ENCODE measurements around the gene DERL3.

The DERL3 gene

DNA sequence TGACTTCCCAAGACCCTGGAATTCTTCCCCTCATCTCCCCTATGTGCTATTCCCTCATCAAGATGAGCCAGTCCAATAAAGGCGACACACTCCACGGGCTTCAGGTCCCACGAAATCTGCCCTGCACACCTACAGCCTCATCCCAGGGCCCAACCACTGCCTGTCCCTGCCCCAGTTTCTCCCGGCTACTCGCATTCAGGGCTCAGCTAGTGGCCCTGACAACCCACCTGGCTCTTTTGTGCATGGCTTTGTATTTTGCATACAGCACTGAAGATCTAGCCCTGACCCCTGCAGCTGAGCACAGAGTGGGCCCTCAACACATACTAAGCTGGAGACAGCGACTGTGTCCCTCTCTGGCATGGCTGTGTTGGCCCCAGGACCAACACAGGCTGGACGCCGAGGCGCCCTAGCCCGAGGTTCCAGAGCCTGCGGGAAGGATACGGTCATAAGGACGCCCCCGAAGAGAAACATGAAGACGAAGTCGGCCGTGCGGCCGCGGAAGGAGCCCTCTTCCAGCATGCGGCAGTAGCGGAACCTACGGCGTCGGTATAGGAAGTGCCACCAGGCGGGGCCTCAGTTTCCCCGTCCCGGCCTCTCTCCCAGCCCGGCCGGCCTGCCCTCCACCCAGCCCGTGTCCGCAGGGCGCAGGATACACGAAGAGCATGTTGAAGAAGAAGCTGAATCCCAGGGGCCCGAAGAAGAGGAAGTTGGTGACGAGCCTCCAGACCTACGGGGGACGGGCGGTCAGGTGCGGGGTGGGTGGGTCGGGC, 710 bp downstream of the DERL3 start:
- Histone ChIP-seq H3K4me3 (ENCODE audit: low read length) (peak overlapping the region; percentile 74), H3K4me1 (ENCODE audit: low read length) (peaks cover 14% of the 10 kb centered on the region), H3K27ac (ENCODE audit: low read length) (no peak overlapping the region), H2AFZ (ENCODE audit: low read depth, low read length) (no peak overlapping the region), H3K79me2 (ENCODE audit: low read length) (no peaks in the 10 kb centered on the region), H3K9ac (ENCODE audit: low read length) (peak overlapping the region; percentile 44; the same call in 1 of the 2 replicates), H3K36me3 (replicated peaks; ENCODE audit: low read depth, low read length) (peaks cover 37% of the 10 kb centered on the region), H3K9me3 (ENCODE audit: insufficient read depth, low read length) (no peaks in the 10 kb centered on the region), H3K4me2 (ENCODE audit: low read length) (peak overlapping the region; percentile 72), H4K20me1 (ENCODE audit: insufficient read depth, low read length) (0 out of 2 replicates have a peak, but pooled peaks cover 6% of the 10 kb centered on the region), H3K27me3 (ENCODE audit: low read depth, low read length) (no peaks in the 10 kb centered on the region)
- TF ChIP-seq EZH2phosphoT487 (IDR thresholded peaks at IDR 0.05; ENCODE audit: low read depth): no peak
- TF ChIP-seq, protein P1, sequence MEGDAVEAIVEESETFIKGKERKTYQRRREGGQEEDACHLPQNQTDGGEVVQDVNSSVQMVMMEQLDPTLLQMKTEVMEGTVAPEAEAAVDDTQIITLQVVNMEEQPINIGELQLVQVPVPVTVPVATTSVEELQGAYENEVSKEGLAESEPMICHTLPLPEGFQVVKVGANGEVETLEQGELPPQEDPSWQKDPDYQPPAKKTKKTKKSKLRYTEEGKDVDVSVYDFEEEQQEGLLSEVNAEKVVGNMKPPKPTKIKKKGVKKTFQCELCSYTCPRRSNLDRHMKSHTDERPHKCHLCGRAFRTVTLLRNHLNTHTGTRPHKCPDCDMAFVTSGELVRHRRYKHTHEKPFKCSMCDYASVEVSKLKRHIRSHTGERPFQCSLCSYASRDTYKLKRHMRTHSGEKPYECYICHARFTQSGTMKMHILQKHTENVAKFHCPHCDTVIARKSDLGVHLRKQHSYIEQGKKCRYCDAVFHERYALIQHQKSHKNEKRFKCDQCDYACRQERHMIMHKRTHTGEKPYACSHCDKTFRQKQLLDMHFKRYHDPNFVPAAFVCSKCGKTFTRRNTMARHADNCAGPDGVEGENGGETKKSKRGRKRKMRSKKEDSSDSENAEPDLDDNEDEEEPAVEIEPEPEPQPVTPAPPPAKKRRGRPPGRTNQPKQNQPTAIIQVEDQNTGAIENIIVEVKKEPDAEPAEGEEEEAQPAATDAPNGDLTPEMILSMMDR (IDR thresholded peaks at IDR 0.05; ENCODE audit: low read depth, low read length): no peak

DNA sequence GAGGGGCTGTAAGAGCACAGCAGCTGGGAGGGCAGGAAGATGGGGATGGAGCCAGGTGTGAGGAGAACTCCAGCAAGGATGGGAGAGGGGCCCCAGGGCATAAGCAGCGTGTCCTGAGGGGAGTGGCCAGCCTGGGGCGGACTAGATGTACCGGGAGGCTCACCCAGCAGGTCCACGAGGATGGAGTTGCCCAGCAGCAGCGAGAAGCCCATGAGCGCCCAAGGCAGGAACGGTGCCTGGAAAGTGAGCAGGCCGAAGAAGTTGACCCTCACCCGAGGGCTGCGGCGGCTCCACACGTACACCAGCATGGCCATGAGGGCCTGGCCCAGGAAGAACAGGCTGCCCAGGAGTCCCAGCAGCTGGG, 1.3 kb downstream of the DERL3 start:
- Histone ChIP-seq H4K20me1 (ENCODE audit: insufficient read depth, low read length) (0 out of 2 replicates have a peak, but pooled peaks cover 6% of the 10 kb centered on the region), H3K4me1 (ENCODE audit: low read length) (peaks cover 14% of the 10 kb centered on the region), H3K27me3 (ENCODE audit: low read depth, low read length) (no peaks in the 10 kb centered on the region), H3K9ac (ENCODE audit: low read length) (0 out of 2 replicates have a peak overlapping the region, but pooled peaks have one; percentile 44), H3K36me3 (replicated peaks; ENCODE audit: low read depth, low read length) (peaks cover 38% of the 10 kb centered on the region), H2AFZ (ENCODE audit: low read depth, low read length) (no peak overlapping the region), H3K4me2 (ENCODE audit: low read length) (peak overlapping the region; percentile 72), H3K4me3 (ENCODE audit: low read length) (peak overlapping the region; percentile 74; the same call in 1 of the 2 replicates), H3K79me2 (ENCODE audit: low read length) (no peaks in the 10 kb centered on the region), H3K9me3 (ENCODE audit: insufficient read depth, low read length) (no peaks in the 10 kb centered on the region), H3K27ac (ENCODE audit: low read length) (no peak overlapping the region)
- TF ChIP-seq EZH2phosphoT487 (IDR thresholded peaks at IDR 0.05; ENCODE audit: low read depth): no peak
- TF ChIP-seq, protein P1 (IDR thresholded peaks at IDR 0.05; ENCODE audit: low read depth, low read length): no peak

DNA sequence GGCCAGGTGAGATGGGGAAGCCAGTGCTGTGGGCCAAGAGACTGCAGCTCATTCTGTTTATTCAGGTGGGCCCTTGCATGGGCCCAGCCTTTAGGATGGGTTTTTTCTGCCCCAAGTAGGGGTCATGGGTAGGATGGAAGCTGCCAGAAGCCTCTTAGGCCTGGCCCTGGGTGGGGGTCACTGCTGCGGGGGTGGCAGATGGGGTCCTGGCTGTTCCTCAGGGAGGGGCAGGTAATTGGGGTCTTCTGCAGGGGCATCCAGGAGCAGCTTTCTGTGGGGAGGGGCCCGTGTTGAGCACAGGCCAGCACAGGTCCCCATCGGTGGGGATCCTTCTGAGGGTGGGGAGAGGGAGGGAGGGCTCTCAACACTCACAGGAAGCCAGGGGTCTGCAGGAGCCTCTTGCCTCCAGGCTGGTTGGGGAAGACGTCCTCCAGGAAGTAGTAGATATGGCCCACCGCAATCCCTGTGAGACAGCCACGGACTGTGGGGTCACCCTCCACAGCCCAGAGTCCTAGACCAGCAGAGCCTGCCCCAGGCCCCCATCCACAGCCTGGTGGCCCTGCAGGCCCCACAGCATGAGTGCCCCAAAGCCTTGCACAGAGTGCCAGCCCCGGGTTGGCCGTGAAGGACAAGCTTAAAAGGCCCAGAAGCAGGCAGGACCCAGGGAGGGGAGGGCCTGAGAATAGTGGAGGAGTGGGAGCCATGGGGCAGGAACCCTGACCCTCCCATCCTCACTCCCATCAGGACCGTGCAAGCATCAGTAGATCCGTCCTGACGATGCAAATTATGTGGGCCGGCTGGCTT, 1.9 kb downstream of the DERL3 start:
- H3K4me3 ChIP-seq (ENCODE audit: low read length): no peak overlapping the region
- H3K79me2 ChIP-seq (ENCODE audit: low read length): peaks cover 2% of the 10 kb centered on the region; the same call in 1 of the 2 replicates
- H3K9ac ChIP-seq (ENCODE audit: low read length): no peak overlapping the region
- H2AFZ ChIP-seq (ENCODE audit: low read depth, low read length): no peak overlapping the region
- H3K27ac ChIP-seq (ENCODE audit: low read length): no peak overlapping the region
- 0 out of 2 replicates have a peak, but pooled peaks cover 10% of the 10 kb centered on the region for H4K20me1 ChIP-seq (ENCODE audit: insufficient read depth, low read length)
- no peaks in the 10 kb centered on the region for H3K27me3 ChIP-seq (ENCODE audit: low read depth, low read length)
- peaks cover 42% of the 10 kb centered on the region for H3K36me3 ChIP-seq (replicated peaks; ENCODE audit: low read depth, low read length)
- TF ChIP-seq, protein P1 (IDR thresholded peaks at IDR 0.05; ENCODE audit: low read depth, low read length): no peak
- no peak for TF ChIP-seq EZH2phosphoT487 (IDR thresholded peaks at IDR 0.05; ENCODE audit: low read depth)
- H3K9me3 ChIP-seq (ENCODE audit: insufficient read depth, low read length): no peaks in the 10 kb centered on the region
- H3K4me2 ChIP-seq (ENCODE audit: low read length): peak overlapping the region; percentile 72
- peaks cover 14% of the 10 kb centered on the region for H3K4me1 ChIP-seq (ENCODE audit: low read length)

DNA sequence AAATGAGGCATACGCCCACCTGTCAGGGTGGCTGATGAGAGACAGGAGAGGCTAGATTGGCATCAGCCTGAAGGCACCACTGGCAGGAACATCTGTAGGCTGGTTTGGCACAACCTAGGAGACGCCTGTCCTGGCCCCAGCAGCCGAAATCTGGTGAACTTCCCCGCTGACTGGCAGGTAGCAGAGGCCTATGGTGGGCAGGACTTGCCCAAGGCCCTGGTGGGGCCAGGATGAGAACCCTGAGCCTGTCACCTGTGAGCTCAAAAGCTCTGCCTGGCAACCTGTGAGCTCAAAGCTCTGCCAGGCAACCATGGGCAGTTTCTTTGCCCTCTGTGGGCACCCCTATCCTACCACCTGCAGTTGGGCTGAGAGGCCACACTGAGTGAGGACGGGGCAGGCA, 2.5 kb downstream of the DERL3 start:
- Histone ChIP-seq H3K9me3 (ENCODE audit: insufficient read depth, low read length) (no peaks in the 10 kb centered on the region), H3K4me2 (ENCODE audit: low read length) (no peak overlapping the region), H3K27ac (ENCODE audit: low read length) (no peak overlapping the region), H3K4me1 (ENCODE audit: low read length) (peaks cover 14% of the 10 kb centered on the region), H3K9ac (ENCODE audit: low read length) (no peak overlapping the region), H3K4me3 (ENCODE audit: low read length) (no peak overlapping the region), H2AFZ (ENCODE audit: low read depth, low read length) (no peak overlapping the region), H4K20me1 (ENCODE audit: insufficient read depth, low read length) (0 out of 2 replicates have a peak, but pooled peaks cover 16% of the 10 kb centered on the region), H3K36me3 (replicated peaks; ENCODE audit: low read depth, low read length) (peaks cover 48% of the 10 kb centered on the region), H3K27me3 (ENCODE audit: low read depth, low read length) (no peaks in the 10 kb centered on the region), H3K79me2 (ENCODE audit: low read length) (peaks cover 8% of the 10 kb centered on the region; the same call in 1 of the 2 replicates)
- TF ChIP-seq, protein P1 (IDR thresholded peaks at IDR 0.05; ENCODE audit: low read depth, low read length): no peak
- no peak for TF ChIP-seq EZH2phosphoT487 (IDR thresholded peaks at IDR 0.05; ENCODE audit: low read depth)
